Stimulated activated CD4-positive, alpha-beta T cell treated with anti-CD3 and anti-CD28 coated beads, Interleukin-12 subunit alpha, Interleukin-12 subunit beta, amount 100 ng/mL, for 48 hours (primary cell): ENCODE measurements around the gene CCDC183.
"Not testable (repeated sequence)": the region's sequence is repeated elsewhere in the genome, so short reads cannot be mapped to it uniquely, and the experiment has no call there.

ENCODE experiments used
- DNase-seq, 3 donors: peaks; one replicate each; pipeline ENCODE4 v3.0.0-alpha.2; 2020; ENCODE audit warnings: low read depth in 2 of 3, low spot score in 1 of 3

Gene CCDC183

GRCh38 chr9:136823136-136824046 lies 27.3 kb downstream of the CCDC183 start:
- no peak for DNase-seq

GRCh38 chr9:136824496-136825225 lies 28.5 kb downstream of the CCDC183 start:
- DNase-seq, result no peak

GRCh38 chr9:136825295-136826187 lies 29.4 kb downstream of the CCDC183 start:
- DNase-seq, result no peak

GRCh38 chr9:136826188-136826541 lies 30.0 kb downstream of the CCDC183 start:
- no peak for DNase-seq

- no peak for DNase-seq
Measured at GRCh38 chr9:136826703-136827582, 30.8 kb downstream of the CCDC183 start.

GRCh38 chr9:136827794-136828473 lies 31.8 kb downstream of the CCDC183 start:
- DNase-seq, result no peak

- DNase-seq, result no peak
Measured at GRCh38 chr9:136828474-136829140, 32.5 kb downstream of the CCDC183 start.

GRCh38 chr9:136829412-136829811 lies 33.3 kb downstream of the CCDC183 start:
- no peak for DNase-seq

- DNase-seq, result no peak
Measured at GRCh38 chr9:136829981-136830885, 34.1 kb downstream of the CCDC183 start.

- no peak for DNase-seq
Measured at GRCh38 chr9:136831002-136831719, 35.0 kb downstream of the CCDC183 start.

GRCh38 chr9:136831720-136832104 lies 35.6 kb downstream of the CCDC183 start:
- no peak for DNase-seq

- no peak for DNase-seq
Measured at GRCh38 chr9:136832581-136832980, 36.4 kb downstream of the CCDC183 start.

GRCh38 chr9:136833381-136834048 lies 37.4 kb downstream of the CCDC183 start:
- not testable (repeated sequence) for DNase-seq

- DNase-seq, result no peak
Measured at GRCh38 chr9:136835162-136835931, 39.2 kb downstream of the CCDC183 start.

GRCh38 chr9:136835932-136836904 lies 40.1 kb downstream of the CCDC183 start:
- DNase-seq, result no peak
